Stimulated activated CD8-positive, alpha-beta memory T cell treated with anti-CD3 and anti-CD28 coated beads, Interleukin-12 subunit alpha, Interleukin-12 subunit beta, amount 100 ng/mL, for 4 hours (primary cell): ENCODE data around the gene KIRREL3.

ENCODE experiments used
- DNase-seq: peaks from one replicate; pipeline ENCODE4 v3.0.0-alpha.2; 2020; ENCODE audit warnings: low read depth

KIRREL3 gene

GRCh38 chr11:126466236-126467045, 534.1 kb downstream of the KIRREL3 start:
- DNase-seq, result no peak

DNA sequence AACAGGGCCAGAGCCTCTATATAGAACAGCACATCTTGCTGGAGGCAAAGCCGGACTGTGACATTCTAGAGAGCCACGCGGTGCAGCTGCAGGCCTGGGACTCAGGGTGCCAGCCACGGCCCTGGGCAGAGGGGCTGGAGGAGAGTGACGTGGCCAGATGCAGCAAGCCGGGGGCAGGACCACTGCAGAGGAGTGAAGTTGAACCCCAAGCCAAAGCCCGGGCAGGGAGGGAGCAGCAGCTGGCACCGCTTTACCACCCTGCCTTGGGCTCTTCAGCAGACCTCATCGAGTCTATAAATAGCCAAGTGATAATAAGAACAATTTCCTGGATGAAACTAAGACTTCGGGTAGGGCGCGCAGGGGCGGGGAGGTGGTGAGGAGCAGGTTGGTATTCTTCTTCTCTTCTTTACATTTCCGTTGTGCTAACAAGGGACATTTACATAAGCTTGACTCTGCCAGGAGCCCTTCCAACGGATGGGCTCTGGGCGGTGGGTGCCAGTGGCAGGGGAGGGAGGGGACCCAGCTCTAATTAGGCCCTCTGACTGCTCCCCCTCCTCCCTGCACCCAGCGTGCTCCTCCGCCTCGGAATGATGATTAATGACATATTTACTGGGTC, 534.9 kb downstream of the KIRREL3 start:
- DNase-seq, result no peak

GRCh38 chr11:126464796-126465195, 535.8 kb downstream of the KIRREL3 start:
- DNase-seq, result no peak

GRCh38 chr11:126462422-126462821, 538.1 kb downstream of the KIRREL3 start:
- DNase-seq, result no peak

GRCh38 chr11:126461996-126462395, 538.6 kb downstream of the KIRREL3 start:
- no peak for DNase-seq

DNA sequence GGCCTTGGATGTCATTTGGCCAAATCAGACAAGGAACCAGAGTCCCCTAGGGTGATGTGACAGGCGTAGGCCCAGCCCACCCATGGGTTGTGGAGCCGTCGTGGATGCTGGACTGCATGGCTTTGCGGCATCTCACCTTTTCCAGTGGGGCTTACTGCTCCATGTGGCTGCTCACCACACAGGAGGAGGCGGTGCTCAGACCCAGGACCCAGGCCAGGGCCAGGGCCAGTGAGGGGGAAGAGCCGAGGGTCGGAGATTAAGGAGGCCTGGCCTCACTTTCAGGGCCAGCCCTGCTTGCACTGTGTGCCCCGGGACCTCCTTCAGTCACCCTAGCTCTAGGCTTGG, 539.5 kb downstream of the KIRREL3 start:
- no peak for DNase-seq

DNA sequence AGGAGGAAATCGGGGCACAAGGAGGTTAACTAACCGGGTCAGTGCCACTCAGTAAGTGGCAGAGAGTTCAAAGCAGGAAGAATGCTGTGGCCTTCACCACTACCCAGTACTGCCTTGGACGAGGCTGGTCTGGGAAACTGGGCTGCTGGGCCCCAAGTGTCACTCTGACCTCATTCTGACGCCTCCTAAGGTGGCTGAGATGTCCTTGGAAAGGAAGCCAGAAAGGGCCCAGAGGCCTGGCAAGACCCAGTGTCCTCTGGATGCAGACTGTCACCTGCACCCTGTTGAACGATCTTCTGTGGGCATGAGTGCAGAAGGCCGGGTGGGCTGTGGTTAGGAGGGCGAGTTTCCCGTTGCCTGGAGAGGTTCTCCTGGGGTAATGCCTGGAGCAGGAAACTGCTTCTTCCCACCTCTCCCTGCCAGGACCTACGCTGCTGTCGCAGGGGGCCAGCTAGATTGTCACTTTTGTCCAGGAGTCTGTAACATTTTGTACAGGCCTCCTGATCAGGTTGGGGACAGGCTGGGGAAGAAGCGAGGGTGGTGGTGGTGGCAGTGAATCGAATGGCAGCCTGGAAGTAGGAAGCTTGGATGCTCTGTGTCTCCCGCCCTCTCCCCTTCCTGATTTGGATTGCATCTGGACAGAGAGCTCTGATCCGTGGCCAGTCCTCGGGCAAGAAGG, 540.0 kb downstream of the KIRREL3 start:
- no peak for DNase-seq

DNA sequence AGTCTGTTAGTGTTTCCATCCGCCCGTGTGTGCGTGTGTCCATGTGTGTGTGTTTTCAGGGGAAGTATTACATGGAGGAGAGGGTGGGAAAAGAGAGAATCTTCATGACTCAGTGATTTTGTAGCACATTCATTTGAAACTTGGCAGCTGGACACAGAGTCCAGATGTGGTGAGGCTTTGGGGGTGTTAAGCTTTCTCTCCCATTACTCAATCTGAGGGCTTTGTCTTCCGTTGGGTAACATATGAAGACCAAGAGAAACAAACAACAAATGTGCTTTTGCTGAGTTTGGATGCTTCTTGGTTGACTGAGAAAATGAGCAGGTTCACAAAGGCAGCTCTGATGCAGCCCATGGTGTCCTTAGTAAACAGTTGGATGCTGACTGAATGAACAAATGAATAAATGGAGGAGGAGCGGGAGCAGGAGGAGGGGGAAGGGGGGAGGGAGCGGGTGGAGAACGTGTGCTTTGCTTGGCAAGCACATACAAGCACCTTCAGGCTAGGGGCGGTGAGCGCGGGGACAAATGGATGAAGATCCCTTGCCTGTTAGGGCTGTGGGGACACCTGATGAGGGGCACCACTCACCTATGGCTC, 540.8 kb downstream of the KIRREL3 start:
- no peak for DNase-seq

GRCh38 chr11:126457817-126458216, 542.8 kb downstream of the KIRREL3 start:
- DNase-seq, result no peak

GRCh38 chr11:126456783-126457542, 543.6 kb downstream of the KIRREL3 start:
- DNase-seq, result no peak

GRCh38 chr11:126456089-126456488, 544.5 kb downstream of the KIRREL3 start:
- no peak for DNase-seq

- no peak for DNase-seq
These were observed 548.1 kb downstream of the KIRREL3 start for GRCh38 chr11:126452241-126453101.

- no peak for DNase-seq
These were observed 549.3 kb downstream of the KIRREL3 start for GRCh38 chr11:126451211-126451802.

GRCh38 chr11:126450806-126451205, 549.8 kb downstream of the KIRREL3 start:
- no peak for DNase-seq

- DNase-seq, result no peak
These were observed 550.4 kb downstream of the KIRREL3 start for GRCh38 chr11:126450198-126450597.

- DNase-seq, result no peak
These were observed 554.0 kb downstream of the KIRREL3 start for GRCh38 chr11:126446581-126446980.

DNA sequence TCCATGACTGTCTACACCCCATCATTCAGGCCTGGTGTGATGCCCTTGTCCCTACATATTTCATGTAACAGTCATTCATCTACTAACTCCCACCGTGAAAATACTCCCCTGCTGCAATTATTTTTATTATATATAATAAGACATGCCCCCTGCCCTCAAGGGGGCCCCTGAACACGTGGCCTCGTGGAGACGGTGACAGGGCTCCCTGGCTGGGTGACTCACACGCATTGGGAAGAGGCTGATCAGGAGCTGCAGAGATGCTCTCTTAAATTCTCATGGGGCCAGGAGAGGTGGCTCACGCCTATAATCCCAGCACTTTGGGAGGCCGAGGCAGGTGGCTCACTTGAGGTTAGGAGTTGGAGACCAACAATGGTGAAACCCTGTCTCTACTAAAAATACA, 556.5 kb downstream of the KIRREL3 start:
- no peak for DNase-seq

DNA sequence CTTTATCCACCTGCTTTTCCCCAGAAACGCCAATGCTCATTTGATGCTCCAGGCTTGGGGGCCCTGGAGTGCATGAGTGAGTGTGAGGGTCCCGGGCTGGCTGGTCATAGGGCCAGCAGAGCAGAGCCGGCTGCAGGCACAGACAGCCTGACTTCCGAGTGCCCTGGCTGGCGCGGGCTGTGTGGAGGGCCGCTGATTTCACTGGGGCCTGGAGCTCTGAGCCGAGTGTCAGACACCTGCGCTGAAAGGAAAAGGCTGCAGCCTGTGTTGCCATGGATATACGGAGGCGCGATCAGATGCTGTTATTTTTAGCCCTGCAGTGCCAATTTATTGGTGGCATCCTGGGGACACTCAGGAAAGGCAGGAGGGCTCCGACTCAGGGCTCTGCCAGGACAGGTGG, 557.5 kb downstream of the KIRREL3 start:
- no peak for DNase-seq

- peak; percentile 45 for DNase-seq
These were observed 559.6 kb downstream of the KIRREL3 start for GRCh38 chr11:126440792-126441514.

DNA sequence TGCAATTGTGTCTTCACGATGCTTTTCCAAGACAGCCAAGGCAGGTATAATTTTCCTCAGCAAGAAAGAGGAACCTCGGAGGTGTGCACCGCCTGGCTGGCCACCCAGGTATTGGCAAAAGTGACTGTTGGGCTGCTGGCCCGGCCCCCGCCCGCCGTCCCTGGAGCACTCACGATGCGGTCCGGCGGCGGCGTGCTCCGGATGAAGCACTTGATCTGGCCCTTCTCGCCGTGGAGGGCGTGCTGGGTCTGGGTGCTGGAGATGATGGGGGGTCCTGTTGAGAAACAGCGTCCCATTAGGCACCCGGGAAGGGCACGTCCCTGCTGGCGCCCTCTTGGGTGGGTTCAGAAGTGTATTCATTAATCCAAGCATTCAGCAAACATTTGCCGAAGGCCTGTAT, 560.3 kb downstream of the KIRREL3 start:
- DNase-seq, result no peak
